NCI-H128 (cell line): ENCODE results near the gene BMP3.

Experiments used
- DNase-seq: peaks from one replicate; lab custom pipeline; 2025; ENCODE audit not compliant: unreplicated experiment; lab: John Stamatoyannopoulos, UW

The BMP3 gene

GRCh38 chr4:81102107-81102506 is 71.6 kb downstream of the BMP3 start:
- DNase-seq = no peak

GRCh38 chr4:81106150-81106549 is 75.6 kb downstream of the BMP3 start:
- no peak for DNase-seq
